GM18868 (cell line): ENCODE results near the gene CEP170.

Source experiments
- ATAC-seq: cut with Tn5 transposase; IDR thresholded peaks from one replicate; pipeline ENCODE4 v1.9.1; 2021; ENCODE audit warnings: mild to moderate bottlenecking, moderate library complexity; ENCODE audit not compliant: unreplicated experiment

CEP170 gene

GRCh38 chr1:243268751-243269460 lies 13.8 kb upstream of the CEP170 start:
- ATAC-seq, result peak; percentile 18

DNA sequence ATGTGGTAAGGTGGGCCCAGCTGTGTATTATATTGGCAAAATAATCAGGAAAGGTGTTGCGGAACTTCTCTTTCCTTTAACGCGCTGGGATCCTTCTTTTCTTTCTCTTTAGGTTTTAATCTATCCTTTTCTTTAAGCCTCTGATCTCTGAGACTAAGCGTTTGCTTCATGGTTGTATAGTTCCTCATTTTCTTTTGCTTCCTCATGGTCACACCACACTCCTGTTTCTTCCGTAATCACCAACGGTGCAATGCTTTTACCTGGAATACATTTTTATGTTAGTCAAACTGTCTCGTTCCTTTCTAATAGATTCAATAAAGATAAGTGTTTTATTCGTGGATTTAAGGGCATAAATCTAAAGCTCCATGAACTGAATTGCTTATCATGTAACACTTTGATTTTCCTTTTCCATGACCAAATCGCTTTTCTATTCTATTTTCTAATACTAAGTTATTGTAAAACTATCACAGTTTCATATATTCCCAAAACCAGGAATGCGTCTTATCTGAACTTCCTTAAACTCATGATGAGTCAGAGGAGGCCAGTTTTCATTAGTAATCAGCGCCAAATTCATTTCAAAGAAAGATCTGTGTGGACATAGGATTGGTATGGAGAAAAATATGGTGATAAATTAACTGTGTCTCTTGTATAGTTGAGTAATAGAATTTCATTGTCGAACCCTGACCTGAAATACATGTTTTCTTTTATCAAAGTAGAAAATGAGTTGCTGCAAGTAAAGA lies 13.0 kb upstream of the CEP170 start:
- no peak for ATAC-seq

- ATAC-seq, result no peak
Measured at GRCh38 chr1:243267471-243267880, 12.4 kb upstream of the CEP170 start.

- no peak for ATAC-seq
Measured at GRCh38 chr1:243266231-243266630, 11.2 kb upstream of the CEP170 start.

DNA sequence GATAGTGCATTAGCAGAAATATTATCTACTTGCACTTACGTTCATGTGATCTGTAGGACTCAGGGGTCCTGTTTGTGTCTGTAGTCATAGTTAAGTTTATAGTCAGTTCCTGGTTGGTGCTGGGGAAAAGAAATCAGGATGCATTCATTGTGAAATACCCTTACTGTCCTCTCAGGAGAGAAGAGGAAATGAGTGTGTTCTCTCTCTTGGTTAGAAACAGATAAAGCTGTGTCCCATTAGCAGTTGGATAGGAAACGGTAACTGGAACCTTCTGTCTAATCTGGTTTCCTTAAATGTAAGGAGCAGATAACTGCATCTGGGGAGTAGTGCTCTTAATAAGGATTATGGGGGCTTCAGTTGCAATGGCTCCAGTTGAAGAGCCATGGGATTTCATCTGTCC lies 9.6 kb upstream of the CEP170 start:
- ATAC-seq, result peak; percentile 51

DNA sequence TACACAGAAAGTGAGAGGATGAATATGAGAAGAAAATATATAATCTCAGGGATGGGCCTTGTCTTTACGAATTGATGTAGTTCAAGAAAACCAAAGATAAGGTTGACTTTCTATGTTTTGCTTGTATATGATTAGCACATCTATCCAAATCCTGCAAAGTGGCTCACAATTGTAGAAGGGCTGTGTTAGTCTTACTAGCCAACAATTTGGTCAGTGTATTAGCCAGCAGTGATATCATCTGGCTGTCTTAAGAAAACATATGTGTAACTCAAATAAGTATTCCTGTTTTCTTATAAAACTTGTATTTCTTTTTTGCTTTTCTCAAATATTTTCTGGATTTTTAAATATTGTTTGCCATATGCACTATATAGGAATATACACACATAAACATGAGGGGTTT lies 6.3 kb upstream of the CEP170 start:
- no peak for ATAC-seq

- ATAC-seq, result no peak
Measured at GRCh38 chr1:243260221-243260880, 5.3 kb upstream of the CEP170 start.

- no peak for ATAC-seq
Measured at GRCh38 chr1:243258731-243259130, 3.6 kb upstream of the CEP170 start.

GRCh38 chr1:243257189-243257588 lies 2.1 kb upstream of the CEP170 start:
- ATAC-seq, result no peak

DNA sequence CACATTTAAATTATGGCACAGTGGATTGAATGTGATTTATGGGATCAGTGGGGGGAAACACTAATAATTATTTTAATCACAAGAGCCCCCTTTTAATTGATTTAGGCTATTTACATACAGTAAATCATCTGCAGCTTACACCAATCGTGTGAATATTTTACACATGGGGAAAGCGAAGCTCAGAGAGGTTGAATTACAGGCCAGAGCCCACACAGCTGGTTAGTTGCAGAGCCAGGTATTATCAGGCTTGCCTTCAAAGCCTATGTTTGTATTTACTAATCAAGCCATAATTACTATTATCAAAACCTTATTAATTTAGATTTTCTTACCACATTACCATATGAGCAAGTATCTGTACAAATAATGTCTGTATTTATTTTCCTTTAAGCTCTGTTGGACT lies 1.5 kb upstream of the CEP170 start:
- no peak for ATAC-seq

- ATAC-seq, result peak; percentile 74
Measured at GRCh38 chr1:243255791-243256512, 871 bp upstream of the CEP170 start, which contains the start of gene SDCCAG8. Gene SDCCAG8, plus strand, starts transcription at chr1:243256041. Its CDS starts 133 bp downstream, at chr1:243256174.

DNA sequence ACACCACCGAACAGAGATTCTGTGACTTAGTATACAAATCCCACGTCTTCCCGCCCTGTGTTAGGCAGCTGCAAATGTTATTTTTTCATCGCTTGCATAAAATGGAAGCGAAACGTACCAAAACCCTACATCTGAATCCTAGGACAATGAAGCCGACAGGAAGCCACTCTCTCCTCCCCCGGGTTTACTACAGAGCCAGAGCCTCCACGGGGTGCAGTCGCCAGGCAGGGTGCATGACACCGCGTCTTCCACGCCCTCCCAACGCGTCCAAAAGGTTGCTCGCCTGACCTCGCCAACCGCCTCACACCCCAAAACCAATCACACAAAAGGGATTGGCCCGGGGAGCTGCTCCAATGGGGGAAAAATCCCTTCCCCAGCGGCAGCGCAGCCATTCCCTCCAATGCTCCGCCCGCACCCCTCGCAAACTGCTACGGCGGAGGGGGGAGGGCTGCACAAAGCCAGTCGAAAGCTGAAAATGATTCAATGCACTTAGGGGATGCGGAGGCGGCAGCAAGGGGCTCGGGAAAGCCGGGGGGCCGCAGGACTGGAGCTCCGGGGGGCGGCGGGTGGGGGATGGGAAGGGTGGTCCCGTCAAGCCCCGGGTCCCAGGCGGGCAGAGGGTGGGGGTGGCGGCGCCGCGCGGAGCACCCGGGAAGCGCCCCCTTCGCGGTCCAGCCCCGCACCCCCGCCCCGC lies 701 bp downstream of the CEP170 start:
- peak; percentile 9 for ATAC-seq

DNA sequence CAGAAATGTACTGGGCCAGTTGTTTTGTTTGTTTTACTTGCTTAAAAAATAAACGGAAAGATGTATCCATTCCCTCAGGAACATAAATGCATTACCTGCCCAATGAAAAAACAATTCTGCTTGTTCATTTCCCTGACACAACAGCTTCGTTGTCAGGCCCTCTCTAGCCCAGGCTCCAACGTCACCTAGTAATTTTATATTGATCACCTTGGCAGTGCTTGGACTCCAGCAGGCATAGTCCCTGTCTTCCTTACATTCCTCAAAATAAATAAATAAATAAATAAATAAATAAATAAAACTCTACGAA lies 1.2 kb downstream of the CEP170 start:
- no peak for ATAC-seq

- no peak for ATAC-seq
Measured at GRCh38 chr1:243253211-243253925, 1.7 kb downstream of the CEP170 start.

DNA sequence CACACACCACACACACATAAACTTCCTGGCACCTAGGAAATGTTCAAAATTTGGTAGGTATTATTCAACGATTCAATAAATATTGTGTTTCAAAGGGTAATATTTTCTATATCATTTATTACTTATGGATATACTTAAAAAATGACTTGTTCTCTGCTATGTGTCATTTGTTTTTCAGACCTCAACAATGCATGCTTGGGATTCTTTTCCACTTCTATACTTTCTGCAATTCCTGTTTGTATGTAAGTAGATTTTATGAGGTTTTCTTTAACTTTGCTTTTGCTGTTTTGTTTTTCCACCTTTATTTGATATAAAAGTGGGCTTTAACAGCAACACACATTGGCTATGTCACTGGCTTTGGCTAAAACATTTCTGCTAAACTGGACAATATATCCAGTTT lies 3.5 kb downstream of the CEP170 start:
- no peak for ATAC-seq

DNA sequence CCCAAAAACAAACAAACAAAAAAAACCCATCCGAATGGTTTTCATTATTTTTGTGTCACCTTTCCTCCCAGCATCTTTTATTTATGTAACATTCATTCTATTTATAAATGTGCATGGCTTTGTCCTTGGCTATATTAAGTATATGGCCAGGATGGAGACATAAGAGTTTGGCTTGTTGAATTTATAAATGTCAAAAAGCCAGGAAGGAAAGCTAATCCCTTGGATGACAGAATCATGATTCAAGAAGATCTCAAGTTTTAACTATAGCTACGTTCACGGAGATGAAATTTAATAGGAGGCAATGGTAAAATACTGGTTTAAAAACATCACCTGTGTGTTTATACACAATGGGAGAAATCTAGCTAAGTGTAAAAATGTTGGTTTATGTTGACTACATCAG lies 5.0 kb downstream of the CEP170 start:
- no peak for ATAC-seq

DNA sequence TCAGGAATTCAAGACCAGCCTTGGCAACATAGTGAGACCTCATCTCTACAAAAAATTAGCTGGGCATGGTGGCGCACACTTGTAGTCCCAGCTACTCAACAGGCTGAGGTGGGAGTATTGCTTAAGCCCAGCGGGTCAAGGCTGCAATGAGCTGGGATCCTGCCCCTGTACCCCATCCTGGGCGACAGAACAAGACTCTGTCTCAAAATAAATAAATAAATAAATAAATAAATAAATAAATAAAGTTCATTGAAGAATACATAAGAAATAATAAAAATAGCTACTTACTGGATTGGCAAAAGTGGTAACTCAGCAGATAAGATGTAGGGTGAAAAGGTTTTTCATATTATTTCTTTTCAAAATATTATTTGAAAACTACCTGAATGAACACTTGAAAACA lies 5.9 kb downstream of the CEP170 start:
- no peak for ATAC-seq

- no peak for ATAC-seq
Measured at GRCh38 chr1:243247901-243248300, 7.2 kb downstream of the CEP170 start.

- ATAC-seq, result peak; percentile 45
Measured at GRCh38 chr1:243246916-243247315, 8.2 kb downstream of the CEP170 start.

DNA sequence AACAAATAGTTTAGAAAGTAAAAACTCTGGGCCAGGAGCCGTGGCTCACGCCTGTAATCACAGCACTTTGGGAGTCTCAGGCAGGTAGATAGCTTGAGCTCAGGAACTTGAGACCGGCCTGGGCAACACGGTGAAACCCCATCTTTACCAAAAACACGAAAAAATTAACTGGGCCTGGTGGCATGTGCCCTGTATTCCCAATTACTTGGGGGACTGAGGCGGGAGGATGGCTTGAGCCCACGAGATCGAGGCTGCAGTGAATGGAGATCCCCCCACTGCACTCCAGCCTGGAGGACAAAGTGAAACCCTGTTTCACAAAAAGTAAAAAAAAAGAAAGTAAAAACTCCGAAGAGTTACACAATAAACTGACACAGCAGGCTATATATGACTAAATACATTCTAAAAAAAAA lies 10.6 kb downstream of the CEP170 start:
- peak; percentile 78 for ATAC-seq
